HCT116 (cell line): ENCODE results near the gene UBE3B.

Experiments used
- CTCF ChIP-seq, 3 experiments: fragments of 200-600 bp in 1 of 3; sonication (generic) in 1 of 3; IDR thresholded peaks in 2 of 3; conservative IDR thresholded peaks in 1 of 3; 2 replicates each; pipeline ENCODE4 v1.5.1; 2012 to 2017; ENCODE audit warnings: low read depth in 2 of 3, low read length in 2 of 3, antibody characterized with exemption in 1 of 3, borderline replicate concordance in 1 of 3, control low read depth in 1 of 3, mild to moderate bottlenecking in 1 of 3, mixed read lengths in 1 of 3, mixed run types in 1 of 3, moderate library complexity in 1 of 3; ENCODE audit not compliant: insufficient read depth in 1 of 3
- ELF1 ChIP-seq: IDR thresholded peaks from 2 replicates; pipeline ENCODE4 v1.6.1; 2012; ENCODE audit warnings: low read depth, borderline replicate concordance
- EZH2 ChIP-seq: fragments of 200-600 bp; sonication (generic); IDR thresholded peaks from 2 replicates; pipeline ENCODE4 v1.6.1; 2017; ENCODE audit warnings: antibody characterized with exemption, mixed run types
- EZH2phosphoT487 ChIP-seq: fragments of 200-600 bp; IDR thresholded peaks from 2 replicates; pipeline ENCODE4 v1.6.1; 2018; ENCODE audit warnings: antibody characterized with exemption, borderline replicate concordance
- FOSL1 ChIP-seq: IDR thresholded peaks from 2 replicates; pipeline ENCODE4 v1.6.1; 2012; ENCODE audit warnings: low read depth
- JUND ChIP-seq: IDR thresholded peaks from 2 replicates; pipeline ENCODE4 v1.6.1; 2012
- POLR2A ChIP-seq: IDR thresholded peaks from 2 replicates; pipeline ENCODE4 v1.7.0; 2011; ENCODE audit warnings: borderline replicate concordance; ENCODE audit not compliant: insufficient read depth, insufficient read length; ENCODE audit errors: extremely low read depth
- POLR2AphosphoS5 ChIP-seq: IDR thresholded peaks from 2 replicates; pipeline ENCODE4 v1.6.1; 2011; ENCODE audit warnings: mild to moderate bottlenecking, low read depth, low read length, moderate library complexity
- RAD21 ChIP-seq: IDR thresholded peaks from 2 replicates; pipeline ENCODE4 v1.6.1; 2012; ENCODE audit warnings: low read depth, mild to moderate bottlenecking
- REST ChIP-seq: IDR thresholded peaks from 2 replicates; pipeline ENCODE4 v1.6.1; 2012; ENCODE audit warnings: low read depth
- SP1 ChIP-seq: IDR thresholded peaks from 2 replicates; pipeline ENCODE4 v1.6.1; 2012; ENCODE audit warnings: low read depth
- ZNF274 ChIP-seq: fragments of 200-500 bp; sonication (Bioruptor generic); IDR thresholded peaks from 2 replicates; pipeline ENCODE4 v1.6.1; 2014; ENCODE audit warnings: mild to moderate bottlenecking, low read depth, low read length, inconsistent platforms

GRCh38 chr12:109581856-109582255, 104.4 kb downstream of the UBE3B start:
- TF ChIP-seq CTCF (IDR thresholded peaks at IDR 0.05 in 2 of 3, conservative IDR thresholded peaks at IDR 0.05 in 1 of 3; ENCODE audit: borderline replicate concordance in 1 of 3, insufficient read depth in 1 of 3, low read depth in 2 of 3, low read length in 2 of 3): no peak
- TF ChIP-seq POLR2AphosphoS5: no peak
- TF ChIP-seq EZH2: no peak
- TF ChIP-seq ELF1: no peak
- no peak for TF ChIP-seq FOSL1
- no peak for TF ChIP-seq JUND
- no peak for TF ChIP-seq POLR2A
- TF ChIP-seq REST: no peak
- no peak for TF ChIP-seq SP1
- TF ChIP-seq ZNF274: no peak
- no peak for TF ChIP-seq EZH2phosphoT487
- no peak for TF ChIP-seq RAD21
